H1 (cell line): Measurements from ENCODE around the gene MYO5B.

Source experiments
- BRCA1 ChIP-seq: IDR thresholded peaks from 2 replicates; pipeline ENCODE4 v1.6.1; 2012; ENCODE audit warnings: low read depth, low read length, improper control_type of control experiment
- POLR2A ChIP-seq, 2 experiments: IDR thresholded peaks; 1 replicate in 1 of 2; 2 replicates in 1 of 2; pipeline ENCODE4 v1.6.1; 2011; ENCODE audit warnings: low read depth in 2 of 2, low read length in 2 of 2, mild to moderate bottlenecking in 2 of 2; ENCODE audit errors: control extremely low read depth in 1 of 2
- TF ChIP-seq, protein P1 (sequence below): fragments of 300-600 bp; sonication (generic); IDR thresholded peaks from 2 replicates; pipeline ENCODE4 v1.7.1; 2012; ENCODE audit warnings: low read length, moderate library complexity, mild to moderate bottlenecking, inconsistent platforms; ENCODE audit not compliant: insufficient replicate concordance

DNA sequence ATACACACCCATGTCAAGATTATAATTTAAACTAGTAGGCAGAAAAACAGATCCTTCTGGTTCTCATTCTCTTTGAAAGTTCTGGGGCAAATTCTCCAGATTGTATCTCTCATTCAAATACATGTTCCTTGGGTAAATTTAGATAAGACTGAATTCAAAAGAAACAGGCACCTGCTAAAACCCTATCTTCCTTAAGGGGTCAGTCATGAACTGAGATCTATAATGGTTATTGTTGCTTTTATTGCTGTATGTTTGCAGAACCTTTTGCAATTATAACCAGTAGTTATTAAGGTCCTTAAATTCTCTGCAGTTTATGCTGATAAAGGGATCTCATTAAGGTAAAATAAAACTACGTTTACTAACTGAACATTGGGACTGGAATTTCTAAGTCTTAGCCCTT, 83.5 kb downstream of the MYO5B start:
- TF ChIP-seq, protein P1, sequence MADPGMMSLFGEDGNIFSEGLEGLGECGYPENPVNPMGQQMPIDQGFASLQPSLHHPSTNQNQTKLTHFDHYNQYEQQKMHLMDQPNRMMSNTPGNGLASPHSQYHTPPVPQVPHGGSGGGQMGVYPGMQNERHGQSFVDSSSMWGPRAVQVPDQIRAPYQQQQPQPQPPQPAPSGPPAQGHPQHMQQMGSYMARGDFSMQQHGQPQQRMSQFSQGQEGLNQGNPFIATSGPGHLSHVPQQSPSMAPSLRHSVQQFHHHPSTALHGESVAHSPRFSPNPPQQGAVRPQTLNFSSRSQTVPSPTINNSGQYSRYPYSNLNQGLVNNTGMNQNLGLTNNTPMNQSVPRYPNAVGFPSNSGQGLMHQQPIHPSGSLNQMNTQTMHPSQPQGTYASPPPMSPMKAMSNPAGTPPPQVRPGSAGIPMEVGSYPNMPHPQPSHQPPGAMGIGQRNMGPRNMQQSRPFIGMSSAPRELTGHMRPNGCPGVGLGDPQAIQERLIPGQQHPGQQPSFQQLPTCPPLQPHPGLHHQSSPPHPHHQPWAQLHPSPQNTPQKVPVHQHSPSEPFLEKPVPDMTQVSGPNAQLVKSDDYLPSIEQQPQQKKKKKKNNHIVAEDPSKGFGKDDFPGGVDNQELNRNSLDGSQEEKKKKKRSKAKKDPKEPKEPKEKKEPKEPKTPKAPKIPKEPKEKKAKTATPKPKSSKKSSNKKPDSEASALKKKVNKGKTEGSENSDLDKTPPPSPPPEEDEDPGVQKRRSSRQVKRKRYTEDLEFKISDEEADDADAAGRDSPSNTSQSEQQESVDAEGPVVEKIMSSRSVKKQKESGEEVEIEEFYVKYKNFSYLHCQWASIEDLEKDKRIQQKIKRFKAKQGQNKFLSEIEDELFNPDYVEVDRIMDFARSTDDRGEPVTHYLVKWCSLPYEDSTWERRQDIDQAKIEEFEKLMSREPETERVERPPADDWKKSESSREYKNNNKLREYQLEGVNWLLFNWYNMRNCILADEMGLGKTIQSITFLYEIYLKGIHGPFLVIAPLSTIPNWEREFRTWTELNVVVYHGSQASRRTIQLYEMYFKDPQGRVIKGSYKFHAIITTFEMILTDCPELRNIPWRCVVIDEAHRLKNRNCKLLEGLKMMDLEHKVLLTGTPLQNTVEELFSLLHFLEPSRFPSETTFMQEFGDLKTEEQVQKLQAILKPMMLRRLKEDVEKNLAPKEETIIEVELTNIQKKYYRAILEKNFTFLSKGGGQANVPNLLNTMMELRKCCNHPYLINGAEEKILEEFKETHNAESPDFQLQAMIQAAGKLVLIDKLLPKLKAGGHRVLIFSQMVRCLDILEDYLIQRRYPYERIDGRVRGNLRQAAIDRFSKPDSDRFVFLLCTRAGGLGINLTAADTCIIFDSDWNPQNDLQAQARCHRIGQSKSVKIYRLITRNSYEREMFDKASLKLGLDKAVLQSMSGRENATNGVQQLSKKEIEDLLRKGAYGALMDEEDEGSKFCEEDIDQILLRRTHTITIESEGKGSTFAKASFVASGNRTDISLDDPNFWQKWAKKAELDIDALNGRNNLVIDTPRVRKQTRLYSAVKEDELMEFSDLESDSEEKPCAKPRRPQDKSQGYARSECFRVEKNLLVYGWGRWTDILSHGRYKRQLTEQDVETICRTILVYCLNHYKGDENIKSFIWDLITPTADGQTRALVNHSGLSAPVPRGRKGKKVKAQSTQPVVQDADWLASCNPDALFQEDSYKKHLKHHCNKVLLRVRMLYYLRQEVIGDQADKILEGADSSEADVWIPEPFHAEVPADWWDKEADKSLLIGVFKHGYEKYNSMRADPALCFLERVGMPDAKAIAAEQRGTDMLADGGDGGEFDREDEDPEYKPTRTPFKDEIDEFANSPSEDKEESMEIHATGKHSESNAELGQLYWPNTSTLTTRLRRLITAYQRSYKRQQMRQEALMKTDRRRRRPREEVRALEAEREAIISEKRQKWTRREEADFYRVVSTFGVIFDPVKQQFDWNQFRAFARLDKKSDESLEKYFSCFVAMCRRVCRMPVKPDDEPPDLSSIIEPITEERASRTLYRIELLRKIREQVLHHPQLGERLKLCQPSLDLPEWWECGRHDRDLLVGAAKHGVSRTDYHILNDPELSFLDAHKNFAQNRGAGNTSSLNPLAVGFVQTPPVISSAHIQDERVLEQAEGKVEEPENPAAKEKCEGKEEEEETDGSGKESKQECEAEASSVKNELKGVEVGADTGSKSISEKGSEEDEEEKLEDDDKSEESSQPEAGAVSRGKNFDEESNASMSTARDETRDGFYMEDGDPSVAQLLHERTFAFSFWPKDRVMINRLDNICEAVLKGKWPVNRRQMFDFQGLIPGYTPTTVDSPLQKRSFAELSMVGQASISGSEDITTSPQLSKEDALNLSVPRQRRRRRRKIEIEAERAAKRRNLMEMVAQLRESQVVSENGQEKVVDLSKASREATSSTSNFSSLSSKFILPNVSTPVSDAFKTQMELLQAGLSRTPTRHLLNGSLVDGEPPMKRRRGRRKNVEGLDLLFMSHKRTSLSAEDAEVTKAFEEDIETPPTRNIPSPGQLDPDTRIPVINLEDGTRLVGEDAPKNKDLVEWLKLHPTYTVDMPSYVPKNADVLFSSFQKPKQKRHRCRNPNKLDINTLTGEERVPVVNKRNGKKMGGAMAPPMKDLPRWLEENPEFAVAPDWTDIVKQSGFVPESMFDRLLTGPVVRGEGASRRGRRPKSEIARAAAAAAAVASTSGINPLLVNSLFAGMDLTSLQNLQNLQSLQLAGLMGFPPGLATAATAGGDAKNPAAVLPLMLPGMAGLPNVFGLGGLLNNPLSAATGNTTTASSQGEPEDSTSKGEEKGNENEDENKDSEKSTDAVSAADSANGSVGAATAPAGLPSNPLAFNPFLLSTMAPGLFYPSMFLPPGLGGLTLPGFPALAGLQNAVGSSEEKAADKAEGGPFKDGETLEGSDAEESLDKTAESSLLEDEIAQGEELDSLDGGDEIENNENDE, result no peak
- TF ChIP-seq POLR2A (IDR thresholded peaks at IDR 0.05; ENCODE audit: control extremely low read depth in 1 of 2, low read depth in 2 of 2, low read length in 2 of 2) (no peak), BRCA1 (no peak)
